Measurements from ENCODE around the gene NTS.

Gene NTS

GRCh38 chr12:85923767-85924331 is 49.8 kb downstream of the NTS start:
- Histone ChIP-seq H3K4me1 (ENCODE audit: control insufficient read depth, insufficient read depth, low read length, poor library complexity, severe bottlenecking) (no peaks in the 10 kb centered on the region), H3K36me3 (ENCODE audit: control insufficient read depth, insufficient read depth, low read length) (no peaks in the 10 kb centered on the region), H3K4me3 (ENCODE audit: extremely low read depth, insufficient read depth, low read length, poor library complexity, severe bottlenecking) (no peak overlapping the region), H3K9me3 (ENCODE audit: control insufficient read depth, low read length) (peaks cover 3% of the 10 kb centered on the region), H3K27ac (ENCODE audit: low read depth, low read length, severe bottlenecking) (no peak overlapping the region)
- no CpG with 5 or more reads among the region's 1 CpG for WGBS, 2 experiments (ENCODE audit: insufficient coverage in 2 of 2)

DNA sequence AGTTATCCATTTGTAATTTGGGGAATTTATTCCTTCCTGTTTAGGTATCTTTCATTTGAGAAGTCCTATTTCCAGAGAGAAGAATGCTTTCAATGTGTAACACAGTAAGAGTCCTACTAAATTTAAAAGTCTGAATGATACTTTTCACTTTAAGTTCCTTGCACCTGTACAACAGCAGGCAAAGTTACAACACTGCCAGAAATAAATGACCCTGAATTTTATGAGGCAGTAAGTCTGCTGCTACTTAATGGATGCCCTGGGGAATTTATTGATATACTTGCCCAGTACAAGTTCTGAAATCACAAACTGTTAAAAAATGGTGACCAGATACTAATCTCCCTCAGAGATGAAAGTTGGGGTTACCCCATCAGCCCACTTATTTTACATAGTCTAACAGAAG is 53.1 kb downstream of the NTS start:
- Histone ChIP-seq H3K4me1 (ENCODE audit: control insufficient read depth, insufficient read depth, low read length, poor library complexity, severe bottlenecking) (no peaks in the 10 kb centered on the region), H3K36me3 (ENCODE audit: control insufficient read depth, insufficient read depth, low read length) (no peaks in the 10 kb centered on the region), H3K27ac (ENCODE audit: low read depth, low read length, severe bottlenecking) (no peak overlapping the region), H3K9me3 (ENCODE audit: control insufficient read depth, low read length) (peaks cover 3% of the 10 kb centered on the region), H3K4me3 (ENCODE audit: extremely low read depth, insufficient read depth, low read length, poor library complexity, severe bottlenecking) (no peak overlapping the region)
